ENCODE results near the gene RHOB. TPM values are rescaled to one million over a fixed set of nuclear protein-coding genes. Genes with fewer than 3 reads are reported as not detected.
A peak's percentile ranks its signal among the peaks of the same experiment; 100 is the strongest.

RHOB gene
- total and polyA plus RNA-seq, 2 of the 13 experiments (the other 11 are each of a cell fraction or from before 2014, with no cell fraction given), result 192 to 268 TPM

GRCh38 chr2:20448977-20449306, 2.1 kb downstream of the RHOB start (continued):
- TF ChIP-seq ZNF12 (CRISPR knock-in tag; IDR thresholded peaks at IDR 0.05) (peak; percentile 4; the same call in 1 of the 2 replicates), NCOA1 (CRISPR knock-in tag; IDR thresholded peaks at IDR 0.05) (no peak), ZNF800 (CRISPR knock-in tag; IDR thresholded peaks at IDR 0.05) (0 out of 2 replicates have a peak, but pooled peaks have one; percentile 28), ZMAT5 (CRISPR knock-in tag; IDR thresholded peaks at IDR 0.05; ENCODE audit: borderline replicate concordance, low read depth) (no peak), ZNF607 (CRISPR knock-in tag; IDR thresholded peaks at IDR 0.05; ENCODE audit: borderline replicate concordance) (no peak), YEATS4 (CRISPR knock-in tag; IDR thresholded peaks at IDR 0.05; ENCODE audit: borderline replicate concordance) (0 out of 2 replicates have a peak, but pooled peaks have one; percentile 46), SYNCRIP (IDR thresholded peaks at IDR 0.05; ENCODE audit: insufficient read depth, low read depth, low read length) (no peak)

GRCh38 chr2:20449501-20450200, 2.8 kb downstream of the RHOB start:
- 7% methylated on average over 7 of the region's 7 CpGs for WGBS (ENCODE audit: low lambda C conversion rate)
- DNase-seq (ENCODE audit: low spot score) (peak; percentile 79), FAIRE-seq (peak; percentile 63), ATAC-seq (no peak)
- Histone ChIP-seq H3K4me1 (ENCODE audit: insufficient read depth, low read length) (peaks cover 56% of the 10 kb centered on the region), H3K9me3 (ENCODE audit: low read length) (no peaks in the 10 kb centered on the region), H3K4me2 (ENCODE audit: low read depth, low read length) (peak overlapping the region; percentile 85), H2AFZ (ENCODE audit: low read length) (no peak overlapping the region), H4K20me1 (ENCODE audit: insufficient read depth, low read length) (peaks cover 37% of the 10 kb centered on the region), H3K79me2 (ENCODE audit: insufficient read depth, low read length) (peaks cover 39% of the 10 kb centered on the region), H3K36me3 (replicated peaks in 1 of 2; ENCODE audit: control insufficient read depth in 1 of 2, insufficient read depth in 2 of 2, low read length in 2 of 2) (peaks cover 2 to 14% of the 10 kb centered on the region in 2 experiments; a peak in 4 of 5 replicates), H3K4me3 (replicated peaks in 1 of 3; ENCODE audit: insufficient read depth in 1 of 3, low read depth in 2 of 3, low read length in 3 of 3) (peak overlapping the region; percentile 73 to 97 (median 78); a peak in 5 of 6 replicates), H3K27me3 (ENCODE audit: control insufficient read depth in 1 of 2, insufficient read depth in 2 of 2, low read length in 2 of 2) (no peaks in the 10 kb centered on the region; a peak in 1 of 5 replicates), H3K27ac (ENCODE audit: extremely low read length, insufficient read depth, low read length) (peak overlapping the region; percentile 92), H3K9ac (ENCODE audit: insufficient read depth, low read depth, low read length) (peak overlapping the region; percentile 99)
- no TSS peak for BruUV-seq (replicated peaks)
- ChIA-PET CTCF (ENCODE audit: low intra/inter-chr PET ratio, low total read pairs) (interaction anchor here (1.2 to 2.0 kb wide), 2 partner anchors 76 to 186 kb away, joined by 3 to 5 read pairs; no protein-coding TSS in a partner anchor), POLR2A (interaction anchor here (0.7 to 18.3 kb wide), 29 partner anchors 9 to 217 kb away, joined by 3 to 1537 read pairs (median 8); partner anchors contain the start of genes GDF7 and HS1BP3)
- in situ Hi-C loops (cut with HindIII; ENCODE audit: extremely low pct_ligation_motif_present, low pct_unique_long_range_greater_than_20kb) (loop anchor here (5.0 kb wide), 4 partner anchors 38 to 188 kb away; no protein-coding TSS in a partner anchor), intact Hi-C loops (cut with micrococcal nuclease; ENCODE audit: unreplicated experiment) (loop anchor here (1.0 kb wide), 4 partner anchors 76 to 144 kb away; no protein-coding TSS in a partner anchor)
- TF ChIP-seq ELK4 (CRISPR knock-in tag; IDR thresholded peaks at IDR 0.05; ENCODE audit: borderline replicate concordance) (no peak), SIX4 (CRISPR knock-in tag; IDR thresholded peaks at IDR 0.05) (peak; percentile 38; the same call in 1 of the 2 replicates), BATF2 (CRISPR knock-in tag; IDR thresholded peaks at IDR 0.05) (no peak), KLF16 (CRISPR knock-in tag; IDR thresholded peaks at IDR 0.05) (no peak), MEIS1 (CRISPR knock-in tag; IDR thresholded peaks at IDR 0.05; ENCODE audit: borderline replicate concordance) (no peak), ZNF317 (CRISPR knock-in tag; IDR thresholded peaks at IDR 0.05) (no peak), POLR2A (IDR thresholded peaks at IDR 0.05; ENCODE audit: insufficient read depth in 1 of 2, low read depth in 2 of 2, low read length in 2 of 2) (peak; percentile 71 to 93), RBFOX2 (IDR thresholded peaks at IDR 0.05; ENCODE audit: low read depth, low read length) (peak; percentile 76), GATAD2A (CRISPR knock-in tag; IDR thresholded peaks at IDR 0.05) (0 out of 2 replicates have a peak, but pooled peaks have one; percentile 10), ATF3 (CRISPR knock-in tag; IDR thresholded peaks at IDR 0.05) (no peak), FOXA3 (CRISPR knock-in tag; IDR thresholded peaks at IDR 0.05) (peak; percentile 35), ZNF121 (CRISPR knock-in tag; IDR thresholded peaks at IDR 0.05) (no peak)
